ENCODE data around the gene NSMCE1.

NSMCE1 gene

GRCh38 chr16:27311448-27311830 lies 42.9 kb upstream of the NSMCE1 start:
- peaks cover 23% of the 10 kb centered on the region for H3K4me1 ChIP-seq (ENCODE audit: control insufficient read depth, insufficient read depth, low read length)

GRCh38 chr16:27310576-27311447 lies 42.2 kb upstream of the NSMCE1 start:
- H3K9ac ChIP-seq (ENCODE audit: low read length), result no peak overlapping the region
- peaks cover 16% of the 10 kb centered on the region for H3K4me1 ChIP-seq (ENCODE audit: control insufficient read depth, insufficient read depth, low read length)
- H3K4me3 ChIP-seq (ENCODE audit: low read length), result no peak overlapping the region
- no peaks in the 10 kb centered on the region for H3K9me3 ChIP-seq (ENCODE audit: control insufficient read depth, low read length)
- H3K36me3 ChIP-seq (ENCODE audit: control insufficient read depth, insufficient read depth, low read length), result no peaks in the 10 kb centered on the region
- no peaks in the 10 kb centered on the region for H3K27me3 ChIP-seq (ENCODE audit: control insufficient read depth, insufficient read depth, low read length)

More at GRCh38 chr16:27311448-27311830, 42.9 kb upstream of the NSMCE1 start:
- no peak overlapping the region for H3K4me3 ChIP-seq (ENCODE audit: low read length)
- H3K36me3 ChIP-seq (ENCODE audit: control insufficient read depth, insufficient read depth, low read length), result no peaks in the 10 kb centered on the region
- no peak overlapping the region for H3K9ac ChIP-seq (ENCODE audit: low read length)
- no peaks in the 10 kb centered on the region for H3K27me3 ChIP-seq (ENCODE audit: control insufficient read depth, insufficient read depth, low read length)
- H3K9me3 ChIP-seq (ENCODE audit: control insufficient read depth, low read length), result no peaks in the 10 kb centered on the region

DNA sequence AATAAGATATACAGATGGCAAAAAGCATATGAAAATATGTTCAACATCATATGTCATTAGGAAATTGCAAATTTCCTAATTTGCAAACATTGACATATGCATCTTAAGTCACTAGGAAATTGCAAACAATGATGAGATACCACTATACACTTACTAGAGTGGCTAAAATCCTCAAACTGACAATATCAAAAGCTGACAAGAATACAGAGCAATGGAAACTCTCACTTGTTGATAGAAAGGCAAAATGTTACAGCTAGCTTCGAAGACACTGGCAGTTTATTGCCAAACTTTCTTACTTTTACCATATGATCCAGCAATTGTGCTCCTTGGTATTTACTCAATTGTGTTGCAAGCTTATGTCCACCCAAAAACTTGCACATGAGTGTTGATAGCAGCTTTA lies 40.2 kb upstream of the NSMCE1 start:
- Histone ChIP-seq H3K36me3 (ENCODE audit: control insufficient read depth, insufficient read depth, low read length) (no peaks in the 10 kb centered on the region), H3K9me3 (ENCODE audit: control insufficient read depth, low read length) (no peaks in the 10 kb centered on the region)

DNA sequence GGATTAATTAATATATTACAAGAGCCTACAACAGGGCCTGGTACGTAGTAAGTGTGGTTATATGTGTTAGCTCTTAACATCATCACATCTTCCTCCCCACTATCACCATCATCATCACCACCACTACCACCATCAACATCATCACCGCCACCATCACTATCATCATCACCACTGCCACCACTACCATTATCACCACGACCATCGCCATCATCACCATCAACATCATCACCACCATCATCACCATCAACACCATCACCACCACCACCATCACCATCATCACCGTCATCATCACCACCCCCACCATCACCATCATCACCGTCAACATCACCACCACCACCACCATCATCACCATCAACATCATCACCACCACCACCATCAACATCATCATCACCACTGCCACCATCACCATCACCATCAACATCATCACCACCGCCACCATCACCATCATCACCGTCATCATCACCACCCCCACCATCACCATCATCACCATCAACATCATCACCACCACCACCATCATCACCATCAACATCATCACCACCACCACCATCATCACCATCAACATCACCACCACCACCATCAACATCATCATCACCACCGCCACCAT lies 37.4 kb upstream of the NSMCE1 start:
- Histone ChIP-seq H3K27me3 (ENCODE audit: control insufficient read depth, insufficient read depth, low read length) (no peaks in the 10 kb centered on the region), H3K4me3 (ENCODE audit: low read length) (no peak overlapping the region), H3K36me3 (ENCODE audit: control insufficient read depth, insufficient read depth, low read length) (no peaks in the 10 kb centered on the region), H3K4me1 (ENCODE audit: control insufficient read depth, insufficient read depth, low read length) (no peaks in the 10 kb centered on the region), H3K9me3 (ENCODE audit: control insufficient read depth, low read length) (no peaks in the 10 kb centered on the region), H3K9ac (ENCODE audit: low read length) (no peak overlapping the region)

More for the DNA sequence above, 40.2 kb upstream of the NSMCE1 start:
- no peak overlapping the region for H3K9ac ChIP-seq (ENCODE audit: low read length)
- H3K4me1 ChIP-seq (ENCODE audit: control insufficient read depth, insufficient read depth, low read length), result peaks cover 7% of the 10 kb centered on the region
- no peaks in the 10 kb centered on the region for H3K27me3 ChIP-seq (ENCODE audit: control insufficient read depth, insufficient read depth, low read length)
- no peak overlapping the region for H3K4me3 ChIP-seq (ENCODE audit: low read length)

- H3K4me1 ChIP-seq (ENCODE audit: control insufficient read depth, insufficient read depth, low read length), result no peaks in the 10 kb centered on the region
- no peaks in the 10 kb centered on the region for H3K27me3 ChIP-seq (ENCODE audit: control insufficient read depth, insufficient read depth, low read length)
- no peaks in the 10 kb centered on the region for H3K9me3 ChIP-seq (ENCODE audit: control insufficient read depth, low read length)
- H3K36me3 ChIP-seq (ENCODE audit: control insufficient read depth, insufficient read depth, low read length), result no peaks in the 10 kb centered on the region
- no peak overlapping the region for H3K9ac ChIP-seq (ENCODE audit: low read length)
- H3K4me3 ChIP-seq (ENCODE audit: low read length), result no peak overlapping the region
Observed at GRCh38 chr16:27304881-27305745, 36.5 kb upstream of the NSMCE1 start.

DNA sequence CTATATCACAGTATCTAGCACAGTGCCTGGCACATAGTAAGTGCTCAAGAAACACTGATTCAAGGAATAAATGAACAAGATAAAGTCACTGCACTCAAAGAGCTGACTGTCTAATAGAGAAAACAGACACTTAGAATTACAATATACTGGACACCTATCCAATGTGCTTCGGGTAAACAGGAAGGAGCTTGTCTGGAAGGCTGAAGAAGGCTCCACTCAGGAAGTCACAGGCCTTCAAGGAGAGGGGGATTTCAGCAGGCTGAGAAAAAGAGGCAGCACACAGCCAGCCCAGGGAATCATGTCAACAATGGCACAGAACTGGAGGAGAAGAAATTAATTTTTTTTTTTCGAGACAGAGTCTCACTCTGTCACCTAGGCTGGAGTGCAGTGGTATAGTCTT lies 35.5 kb upstream of the NSMCE1 start:
- H3K27me3 ChIP-seq (ENCODE audit: control insufficient read depth, insufficient read depth, low read length), result no peaks in the 10 kb centered on the region
- H3K9ac ChIP-seq (ENCODE audit: low read length), result no peak overlapping the region
- H3K4me3 ChIP-seq (ENCODE audit: low read length), result no peak overlapping the region
- H3K4me1 ChIP-seq (ENCODE audit: control insufficient read depth, insufficient read depth, low read length), result no peaks in the 10 kb centered on the region
- no peaks in the 10 kb centered on the region for H3K9me3 ChIP-seq (ENCODE audit: control insufficient read depth, low read length)
- H3K36me3 ChIP-seq (ENCODE audit: control insufficient read depth, insufficient read depth, low read length), result no peaks in the 10 kb centered on the region

GRCh38 chr16:27303256-27304100 lies 34.9 kb upstream of the NSMCE1 start:
- no peak overlapping the region for H3K4me3 ChIP-seq (ENCODE audit: low read length)
- no peaks in the 10 kb centered on the region for H3K9me3 ChIP-seq (ENCODE audit: control insufficient read depth, low read length)
- H3K27me3 ChIP-seq (ENCODE audit: control insufficient read depth, insufficient read depth, low read length), result no peaks in the 10 kb centered on the region
- no peaks in the 10 kb centered on the region for H3K36me3 ChIP-seq (ENCODE audit: control insufficient read depth, insufficient read depth, low read length)
- H3K9ac ChIP-seq (ENCODE audit: low read length), result no peak overlapping the region
- H3K4me1 ChIP-seq (ENCODE audit: control insufficient read depth, insufficient read depth, low read length), result no peaks in the 10 kb centered on the region

DNA sequence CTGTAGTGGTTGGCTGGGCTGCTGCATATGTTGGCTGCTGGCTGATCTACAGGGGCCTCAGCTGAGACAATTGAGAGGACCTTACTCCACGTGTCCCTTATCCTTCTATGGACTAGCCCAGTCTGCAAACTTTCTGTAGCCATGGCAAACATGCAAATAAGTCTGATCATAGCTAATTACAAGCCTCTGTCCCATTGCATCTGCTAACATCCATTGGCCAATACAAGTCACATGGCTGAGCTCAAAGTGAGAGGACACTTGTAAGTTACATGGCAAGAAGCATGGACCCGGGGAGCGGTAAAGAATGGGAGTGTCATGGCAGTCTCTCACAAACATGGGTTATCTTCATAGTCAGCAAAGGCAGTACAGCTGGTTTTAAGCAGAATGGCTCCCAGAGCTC lies 33.6 kb upstream of the NSMCE1 start:
- no peaks in the 10 kb centered on the region for H3K36me3 ChIP-seq (ENCODE audit: control insufficient read depth, insufficient read depth, low read length)
- no peak overlapping the region for H3K9ac ChIP-seq (ENCODE audit: low read length)
- no peaks in the 10 kb centered on the region for H3K9me3 ChIP-seq (ENCODE audit: control insufficient read depth, low read length)
- H3K27me3 ChIP-seq (ENCODE audit: control insufficient read depth, insufficient read depth, low read length), result no peaks in the 10 kb centered on the region
- no peak overlapping the region for H3K4me3 ChIP-seq (ENCODE audit: low read length)
- H3K4me1 ChIP-seq (ENCODE audit: control insufficient read depth, insufficient read depth, low read length), result no peaks in the 10 kb centered on the region

- H3K4me1 ChIP-seq (ENCODE audit: control insufficient read depth, insufficient read depth, low read length), result no peaks in the 10 kb centered on the region
- no peak overlapping the region for H3K4me3 ChIP-seq (ENCODE audit: low read length)
- no peak overlapping the region for H3K9ac ChIP-seq (ENCODE audit: low read length)
- H3K27me3 ChIP-seq (ENCODE audit: control insufficient read depth, insufficient read depth, low read length), result no peaks in the 10 kb centered on the region
- no peaks in the 10 kb centered on the region for H3K9me3 ChIP-seq (ENCODE audit: control insufficient read depth, low read length)
- H3K36me3 ChIP-seq (ENCODE audit: control insufficient read depth, insufficient read depth, low read length), result no peaks in the 10 kb centered on the region
Observed at GRCh38 chr16:27301236-27301861, 32.8 kb upstream of the NSMCE1 start.

DNA sequence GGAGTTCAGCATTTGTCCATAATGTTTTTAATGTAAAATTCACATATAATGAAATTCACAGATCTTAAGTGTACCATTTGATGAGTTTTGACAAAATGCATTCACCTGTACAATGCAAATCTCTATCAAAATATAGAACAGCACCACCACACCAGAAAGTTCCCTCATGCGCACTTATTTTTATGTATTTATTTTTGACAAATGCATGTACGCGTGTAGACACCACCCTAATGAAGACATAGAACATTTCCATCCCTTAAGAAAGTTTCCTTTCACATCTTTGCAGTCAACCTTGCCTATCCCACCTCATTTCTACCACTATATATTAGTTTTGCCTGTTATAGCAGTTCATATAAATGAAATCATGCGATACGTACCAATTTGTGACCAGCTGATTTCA lies 29.6 kb upstream of the NSMCE1 start:
- H3K9ac ChIP-seq (ENCODE audit: low read length), result no peak overlapping the region
- H3K36me3 ChIP-seq (ENCODE audit: control insufficient read depth, insufficient read depth, low read length), result no peaks in the 10 kb centered on the region
- H3K4me1 ChIP-seq (ENCODE audit: control insufficient read depth, insufficient read depth, low read length), result no peaks in the 10 kb centered on the region

DNA sequence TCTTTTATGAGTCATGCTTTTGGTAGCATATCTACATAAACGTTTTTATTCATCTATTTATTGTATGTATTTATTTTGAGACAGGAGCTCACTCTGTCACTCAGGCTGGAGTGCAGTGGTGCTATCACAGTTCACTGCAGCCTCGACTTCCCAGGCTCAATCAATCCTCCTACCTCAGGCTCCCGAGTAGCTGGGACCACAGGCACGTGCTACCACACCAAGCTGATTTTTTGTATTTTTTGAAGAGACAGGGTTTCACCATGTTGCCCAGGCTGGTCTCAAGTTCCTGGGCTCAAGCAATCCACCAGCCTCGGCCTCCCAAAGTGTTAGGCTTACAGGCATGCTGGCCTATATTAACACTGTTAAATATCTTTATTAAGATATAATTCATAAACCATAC lies 24.8 kb upstream of the NSMCE1 start:
- Histone ChIP-seq H3K9me3 (ENCODE audit: control insufficient read depth, low read length) (no peaks in the 10 kb centered on the region), H3K36me3 (ENCODE audit: control insufficient read depth, insufficient read depth, low read length) (no peaks in the 10 kb centered on the region), H3K9ac (ENCODE audit: low read length) (no peak overlapping the region), H3K4me1 (ENCODE audit: control insufficient read depth, insufficient read depth, low read length) (no peaks in the 10 kb centered on the region), H3K27me3 (ENCODE audit: control insufficient read depth, insufficient read depth, low read length) (no peaks in the 10 kb centered on the region), H3K4me3 (ENCODE audit: low read length) (no peak overlapping the region)

More for the DNA sequence above, 29.6 kb upstream of the NSMCE1 start:
- H3K9me3 ChIP-seq (ENCODE audit: control insufficient read depth, low read length), result no peaks in the 10 kb centered on the region
- no peaks in the 10 kb centered on the region for H3K27me3 ChIP-seq (ENCODE audit: control insufficient read depth, insufficient read depth, low read length)
- no peak overlapping the region for H3K4me3 ChIP-seq (ENCODE audit: low read length)

Measured in mucosa of stomach (tissue), 1 donor.